Liver (tissue), 9 donors: ENCODE measurements around the gene DAB1. TPM values are rescaled to one million over a fixed set of nuclear protein-coding genes. Genes with fewer than 3 reads are reported as not detected.

ENCODE experiments used
- DNase-seq: peaks from one replicate; pipeline ENCODE4 v3.0.0-alpha.2; 2017; ENCODE audit warnings: low spot score
- H3K27ac ChIP-seq, 2 donors: one replicate each; pipeline ENCODE4 v1.7.0; 2013; ENCODE audit warnings: inconsistent platforms in 2 of 2, low read length in 2 of 2, control low read depth in 1 of 2, low read depth in 1 of 2, mild to moderate bottlenecking in 1 of 2
- H3K27me3 ChIP-seq, 4 donors: one replicate each; pipeline versions ENCODE4 v1.6.1 to v1.7.0; 2013; ENCODE audit warnings: low read length in 3 of 4, inconsistent platforms in 1 of 4, mild to moderate bottlenecking in 1 of 4, moderate library complexity in 1 of 4; ENCODE audit not compliant: control insufficient read depth in 4 of 4, insufficient read depth in 4 of 4
- H3K36me3 ChIP-seq, 4 donors: one replicate each; pipeline versions ENCODE4 v1.6.1 to v1.7.0; 2013; ENCODE audit warnings: low read length in 3 of 4, mild to moderate bottlenecking in 3 of 4, low read depth in 1 of 4, moderate library complexity in 1 of 4; ENCODE audit not compliant: control insufficient read depth in 4 of 4, insufficient read depth in 3 of 4
- H3K4me1 ChIP-seq, 4 donors: one replicate each; pipeline versions ENCODE4 v1.6.1 to v1.7.0; 2013; ENCODE audit warnings: low read length in 3 of 4, mild to moderate bottlenecking in 3 of 4, moderate library complexity in 1 of 4; ENCODE audit not compliant: control insufficient read depth in 4 of 4, insufficient read depth in 4 of 4
- H3K4me3 ChIP-seq, 3 donors: one replicate each; pipeline versions ENCODE4 v1.6.1 to v1.7.0; 2013; ENCODE audit warnings: low read length in 3 of 3, control low read depth in 1 of 3, low read depth in 1 of 3, mild to moderate bottlenecking in 1 of 3
- H3K9ac ChIP-seq, 2 donors: one replicate each; pipeline ENCODE4 v1.7.0; 2013; ENCODE audit warnings: low read length in 2 of 2, mild to moderate bottlenecking in 2 of 2, moderate library complexity in 2 of 2, control low read depth in 1 of 2, low read depth in 1 of 2
- H3K9me3 ChIP-seq, 4 donors: one replicate each; pipeline versions ENCODE4 v1.6.1 to v1.7.0; 2013; ENCODE audit warnings: low read length in 3 of 4; ENCODE audit not compliant: control insufficient read depth in 4 of 4
- FOXA1 ChIP-seq: IDR thresholded peaks from 2 replicates; pipeline ENCODE4 v1.6.1; 2016; ENCODE audit warnings: antibody characterized with exemption
- FOXA2 ChIP-seq: IDR thresholded peaks from 2 replicates; pipeline ENCODE4 v1.6.1; 2016; ENCODE audit warnings: antibody characterized with exemption
- GABPA ChIP-seq, 2 donors: IDR thresholded peaks in 1 of 2; conservative IDR thresholded peaks in 1 of 2; 2 replicates each; pipeline ENCODE4 v1.6.1; 2016; ENCODE audit warnings: antibody characterized with exemption in 2 of 2, mild to moderate bottlenecking in 1 of 2, moderate library complexity in 1 of 2
- HNF4A ChIP-seq, 2 donors: conservative IDR thresholded peaks; 2 replicates each; pipeline ENCODE4 v1.6.1; 2016; ENCODE audit warnings: antibody characterized with exemption in 2 of 2, mild to moderate bottlenecking in 2 of 2
- JUND ChIP-seq, 2 donors: IDR thresholded peaks; 2 replicates each; pipeline ENCODE4 v1.6.1; 2016; ENCODE audit warnings: antibody characterized with exemption in 2 of 2
- NR2F2 ChIP-seq: IDR thresholded peaks from 2 replicates; pipeline ENCODE4 v1.6.1; 2016; ENCODE audit warnings: antibody characterized with exemption
- RAD21 ChIP-seq, 2 donors: IDR thresholded peaks; 2 replicates each; pipeline ENCODE4 v1.6.1; 2016; ENCODE audit warnings: antibody characterized with exemption in 2 of 2, mild to moderate bottlenecking in 2 of 2
- SP1 ChIP-seq: IDR thresholded peaks from 2 replicates; pipeline ENCODE4 v1.6.1; 2018; ENCODE audit warnings: antibody characterized with exemption, mild to moderate bottlenecking
- TAF1 ChIP-seq: conservative IDR thresholded peaks from 2 replicates; pipeline ENCODE4 v1.6.1; 2016; ENCODE audit warnings: antibody characterized with exemption, mild to moderate bottlenecking
- YY1 ChIP-seq: IDR thresholded peaks from 2 replicates; pipeline ENCODE4 v1.6.1; 2016; ENCODE audit warnings: antibody characterized with exemption, mild to moderate bottlenecking
- WGBS: extraction: QIAGEN DNeasy Blood & Tissue Kit; methylation state at CpG from one replicate; pipeline ENCODE4 v1.1.7; 2013; 5-methylcytosine and 5-hydroxymethylcytosine counted together
- polyA plus RNA-seq, 2 donors: library from polyadenylated mRNA; stranded (reverse) in 1 of 2; unstranded in 1 of 2; fragments of 200-250 nt in 1 of 2; fragments of >200 nt in 1 of 2; fragmentation: Nextera tagmentation in 1 of 2; extraction: Ambion mirVana in 1 of 2; gene quantifications; one replicate each; pipeline versions ENCODE4 v1.2.1 to v1.2.3, GENCODE V29; 2013 to 2015
- total RNA-seq, 2 donors: library from RNA; depleted of rRNA; stranded (reverse); fragments of >200 nt; gene quantifications; one replicate each; pipeline ENCODE4 v1.2.3, GENCODE V29; 2014
- TF ChIP-seq, protein P1 (sequence below): IDR thresholded peaks from 2 replicates; pipeline ENCODE4 v1.6.1; 2016; ENCODE audit warnings: antibody characterized with exemption
- TF ChIP-seq, protein P2 (sequence below): fragments of 150-350 bp; IDR thresholded peaks from 2 replicates; pipeline ENCODE4 v1.5.1; 2017; ENCODE audit warnings: improper control_type of control experiment, low read depth, low read length; ENCODE audit not compliant: missing input control
- TF ChIP-seq, protein P3 (sequence below): IDR thresholded peaks from 2 replicates; pipeline ENCODE4 v1.6.1; 2016; ENCODE audit warnings: antibody characterized with exemption
- TF ChIP-seq, protein P4 (sequence below): IDR thresholded peaks from 2 replicates; pipeline ENCODE4 v1.6.1; 2016; ENCODE audit warnings: antibody characterized with exemption
- donor health status: healthy.
- donor health status: healthy.
- donor health status: healthy.
- donor health status: healthy.
- donor health status: healthy.

Gene DAB1
- total and polyA plus RNA-seq, 4 donors, result 0.54 to 1.7 (median 1.2) TPM

DNA sequence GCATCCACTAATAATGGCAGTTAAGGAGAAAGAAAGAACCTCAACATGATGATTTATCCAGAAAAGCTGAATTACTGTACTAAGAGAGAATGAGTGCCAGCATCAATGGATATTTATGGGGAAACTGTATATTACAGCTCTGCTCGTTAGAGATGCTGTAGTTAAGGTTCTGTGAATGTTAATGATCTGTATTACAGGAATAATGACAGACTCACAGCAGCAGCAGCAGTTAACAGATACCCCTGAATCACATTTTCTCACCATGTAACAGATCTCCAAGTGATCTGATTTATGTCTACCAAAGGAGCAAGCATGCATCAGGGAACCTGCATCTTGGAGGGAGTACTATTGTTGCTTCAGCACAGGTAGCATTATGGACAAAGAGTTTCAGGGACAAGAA is 377.4 kb downstream of the DAB1 start:
- Histone ChIP-seq H3K4me1 (no peaks in the 10 kb centered on the region), H3K27me3 (no peaks in the 10 kb centered on the region), H3K9me3 (no peaks in the 10 kb centered on the region), H3K36me3 (peaks cover 0 to 2% (median 0%) of the 10 kb centered on the region in 4 donors), H3K9ac (no peak overlapping the region), H3K4me3 (no peak overlapping the region), H3K27ac (no peak overlapping the region)
- WGBS, result 74% methylated on average over 1 of the region's 1 CpG
- TF ChIP-seq, protein P1, sequence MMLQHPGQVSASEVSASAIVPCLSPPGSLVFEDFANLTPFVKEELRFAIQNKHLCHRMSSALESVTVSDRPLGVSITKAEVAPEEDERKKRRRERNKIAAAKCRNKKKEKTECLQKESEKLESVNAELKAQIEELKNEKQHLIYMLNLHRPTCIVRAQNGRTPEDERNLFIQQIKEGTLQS, result no peak
- no peak for DNase-seq

DNA sequence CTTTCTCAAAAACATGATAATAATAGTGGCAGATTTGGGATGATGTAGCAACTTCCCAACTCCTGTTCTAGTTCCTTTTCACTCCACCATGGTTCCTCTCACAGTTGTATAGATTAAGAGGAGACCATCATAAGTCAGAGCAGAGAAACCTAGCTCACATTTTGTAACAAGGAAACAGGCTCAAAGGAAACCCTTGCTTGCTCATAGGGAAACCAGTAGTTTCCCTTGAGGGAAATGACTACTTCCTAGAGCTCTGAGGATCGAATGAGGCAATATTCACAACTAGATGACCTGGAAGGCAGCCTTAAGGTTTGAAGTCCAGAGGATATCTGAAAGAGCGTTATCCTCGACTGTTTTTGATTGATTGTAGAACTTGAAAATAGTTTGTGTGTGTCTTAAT is 382.0 kb downstream of the DAB1 start:
- Histone ChIP-seq H3K4me1 (peaks cover 0 to 4% (median 1%) of the 10 kb centered on the region in 4 donors), H3K9me3 (no peaks in the 10 kb centered on the region), H3K9ac (no peak overlapping the region), H3K4me3 (no peak overlapping the region), H3K36me3 (no peaks in the 10 kb centered on the region), H3K27ac (no peak overlapping the region), H3K27me3 (no peaks in the 10 kb centered on the region)
- WGBS, result 59% methylated on average over 3 of the region's 3 CpGs
- DNase-seq, result no peak
- TF ChIP-seq FOXA1 (no peak), GABPA (IDR thresholded peaks at IDR 0.05 in 1 of 2, conservative IDR thresholded peaks at IDR 0.05 in 1 of 2) (no peak), YY1 (no peak), FOXA2 (no peak), RAD21 (IDR thresholded peaks at IDR 0.05) (no peak), SP1 (no peak), JUND (IDR thresholded peaks at IDR 0.05) (no peak)
- TF ChIP-seq, protein P2, sequence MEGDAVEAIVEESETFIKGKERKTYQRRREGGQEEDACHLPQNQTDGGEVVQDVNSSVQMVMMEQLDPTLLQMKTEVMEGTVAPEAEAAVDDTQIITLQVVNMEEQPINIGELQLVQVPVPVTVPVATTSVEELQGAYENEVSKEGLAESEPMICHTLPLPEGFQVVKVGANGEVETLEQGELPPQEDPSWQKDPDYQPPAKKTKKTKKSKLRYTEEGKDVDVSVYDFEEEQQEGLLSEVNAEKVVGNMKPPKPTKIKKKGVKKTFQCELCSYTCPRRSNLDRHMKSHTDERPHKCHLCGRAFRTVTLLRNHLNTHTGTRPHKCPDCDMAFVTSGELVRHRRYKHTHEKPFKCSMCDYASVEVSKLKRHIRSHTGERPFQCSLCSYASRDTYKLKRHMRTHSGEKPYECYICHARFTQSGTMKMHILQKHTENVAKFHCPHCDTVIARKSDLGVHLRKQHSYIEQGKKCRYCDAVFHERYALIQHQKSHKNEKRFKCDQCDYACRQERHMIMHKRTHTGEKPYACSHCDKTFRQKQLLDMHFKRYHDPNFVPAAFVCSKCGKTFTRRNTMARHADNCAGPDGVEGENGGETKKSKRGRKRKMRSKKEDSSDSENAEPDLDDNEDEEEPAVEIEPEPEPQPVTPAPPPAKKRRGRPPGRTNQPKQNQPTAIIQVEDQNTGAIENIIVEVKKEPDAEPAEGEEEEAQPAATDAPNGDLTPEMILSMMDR, result no peak
- TF ChIP-seq, protein P3, sequence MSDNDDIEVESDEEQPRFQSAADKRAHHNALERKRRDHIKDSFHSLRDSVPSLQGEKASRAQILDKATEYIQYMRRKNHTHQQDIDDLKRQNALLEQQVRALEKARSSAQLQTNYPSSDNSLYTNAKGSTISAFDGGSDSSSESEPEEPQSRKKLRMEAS, result no peak
- TF ChIP-seq, protein P1, result no peak
- TF ChIP-seq, protein P4, sequence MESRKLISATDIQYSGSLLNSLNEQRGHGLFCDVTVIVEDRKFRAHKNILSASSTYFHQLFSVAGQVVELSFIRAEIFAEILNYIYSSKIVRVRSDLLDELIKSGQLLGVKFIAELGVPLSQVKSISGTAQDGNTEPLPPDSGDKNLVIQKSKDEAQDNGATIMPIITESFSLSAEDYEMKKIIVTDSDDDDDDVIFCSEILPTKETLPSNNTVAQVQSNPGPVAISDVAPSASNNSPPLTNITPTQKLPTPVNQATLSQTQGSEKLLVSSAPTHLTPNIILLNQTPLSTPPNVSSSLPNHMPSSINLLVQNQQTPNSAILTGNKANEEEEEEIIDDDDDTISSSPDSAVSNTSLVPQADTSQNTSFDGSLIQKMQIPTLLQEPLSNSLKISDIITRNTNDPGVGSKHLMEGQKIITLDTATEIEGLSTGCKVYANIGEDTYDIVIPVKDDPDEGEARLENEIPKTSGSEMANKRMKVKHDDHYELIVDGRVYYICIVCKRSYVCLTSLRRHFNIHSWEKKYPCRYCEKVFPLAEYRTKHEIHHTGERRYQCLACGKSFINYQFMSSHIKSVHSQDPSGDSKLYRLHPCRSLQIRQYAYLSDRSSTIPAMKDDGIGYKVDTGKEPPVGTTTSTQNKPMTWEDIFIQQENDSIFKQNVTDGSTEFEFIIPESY, result no peak

DNA sequence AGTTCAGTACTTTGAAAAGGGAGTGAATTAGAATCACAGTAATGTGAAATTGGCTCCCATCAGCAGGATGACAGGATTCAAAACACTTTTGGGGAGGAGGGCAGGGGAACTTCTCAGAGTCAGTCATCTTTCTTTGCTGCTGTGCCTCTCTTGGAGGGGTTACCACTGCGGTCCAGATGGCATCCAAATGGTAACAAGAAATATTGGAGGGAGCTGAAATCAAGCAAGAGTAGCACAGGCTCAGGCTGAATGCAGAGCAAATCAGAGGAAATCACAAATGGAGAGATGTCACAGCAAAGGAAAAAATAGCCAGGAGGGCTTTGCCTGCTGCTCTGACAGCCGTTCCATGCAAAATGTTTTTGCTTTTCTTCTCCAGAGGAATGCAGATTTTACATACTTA is 383.0 kb downstream of the DAB1 start:
- no peak for DNase-seq
- no peak overlapping the region for H3K27ac ChIP-seq
- H3K4me3 ChIP-seq, result no peak overlapping the region
- H3K9me3 ChIP-seq, result no peaks in the 10 kb centered on the region
- H3K36me3 ChIP-seq, result no peaks in the 10 kb centered on the region
- peaks cover 0 to 4% (median 1%) of the 10 kb centered on the region in 4 donors for H3K4me1 ChIP-seq
- no peak overlapping the region for H3K9ac ChIP-seq
- H3K27me3 ChIP-seq, result no peaks in the 10 kb centered on the region
- WGBS, result 90% methylated on average over 2 of the region's 2 CpGs
- TF ChIP-seq, protein P4, result no peak
- TF ChIP-seq FOXA1, result no peak
- TF ChIP-seq NR2F2, result no peak
- no peak for TF ChIP-seq FOXA2
- TF ChIP-seq, protein P1, result no peak
- no peak for TF ChIP-seq HNF4A (conservative IDR thresholded peaks at IDR 0.05)
- no peak for TF ChIP-seq GABPA (IDR thresholded peaks at IDR 0.05 in 1 of 2, conservative IDR thresholded peaks at IDR 0.05 in 1 of 2)
- TF ChIP-seq, protein P3, result no peak
- no peak for TF ChIP-seq TAF1
